Mammary epithelial cell (primary cell): ENCODE data around the gene TPD52L1.

Source experiments
- EZH2 ChIP-seq: IDR thresholded peaks from 2 replicates; pipeline ENCODE4 v1.6.1; 2012; ENCODE audit warnings: low read length, inconsistent platforms, borderline replicate concordance
- TF ChIP-seq, protein P1 (sequence below), 2 donors: IDR thresholded peaks in 1 of 2; conservative IDR thresholded peaks in 1 of 2; 2 replicates each; pipeline ENCODE4 v1.5.1; 2011 to 2012; ENCODE audit warnings: inconsistent platforms in 2 of 2, low read length in 2 of 2, mild to moderate bottlenecking in 2 of 2, control low read depth in 1 of 2, low read depth in 1 of 2; ENCODE audit not compliant: insufficient read depth in 1 of 2; ENCODE audit errors: extremely low read depth in 1 of 2

DNA sequence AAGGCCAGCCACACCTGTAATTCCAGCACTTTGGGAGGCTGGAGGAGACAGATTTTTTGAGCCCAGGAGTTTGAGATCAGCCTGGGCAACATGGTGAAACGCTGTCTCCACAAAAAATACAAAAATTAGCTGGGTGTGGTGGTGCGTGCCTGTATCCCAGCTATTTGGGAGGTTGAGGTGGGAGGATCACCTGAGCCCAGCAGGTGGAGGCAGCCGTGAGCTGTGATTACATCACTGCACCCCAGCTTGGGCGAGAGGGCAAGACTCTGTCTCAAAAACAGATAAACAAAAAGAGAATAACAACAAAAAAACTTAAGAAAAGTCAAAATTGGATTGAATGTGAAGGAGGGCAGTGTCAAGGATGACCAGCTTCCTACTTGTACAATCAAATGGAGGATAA lies 2.9 kb downstream of the TPD52L1 start:
- TF ChIP-seq, protein P1, sequence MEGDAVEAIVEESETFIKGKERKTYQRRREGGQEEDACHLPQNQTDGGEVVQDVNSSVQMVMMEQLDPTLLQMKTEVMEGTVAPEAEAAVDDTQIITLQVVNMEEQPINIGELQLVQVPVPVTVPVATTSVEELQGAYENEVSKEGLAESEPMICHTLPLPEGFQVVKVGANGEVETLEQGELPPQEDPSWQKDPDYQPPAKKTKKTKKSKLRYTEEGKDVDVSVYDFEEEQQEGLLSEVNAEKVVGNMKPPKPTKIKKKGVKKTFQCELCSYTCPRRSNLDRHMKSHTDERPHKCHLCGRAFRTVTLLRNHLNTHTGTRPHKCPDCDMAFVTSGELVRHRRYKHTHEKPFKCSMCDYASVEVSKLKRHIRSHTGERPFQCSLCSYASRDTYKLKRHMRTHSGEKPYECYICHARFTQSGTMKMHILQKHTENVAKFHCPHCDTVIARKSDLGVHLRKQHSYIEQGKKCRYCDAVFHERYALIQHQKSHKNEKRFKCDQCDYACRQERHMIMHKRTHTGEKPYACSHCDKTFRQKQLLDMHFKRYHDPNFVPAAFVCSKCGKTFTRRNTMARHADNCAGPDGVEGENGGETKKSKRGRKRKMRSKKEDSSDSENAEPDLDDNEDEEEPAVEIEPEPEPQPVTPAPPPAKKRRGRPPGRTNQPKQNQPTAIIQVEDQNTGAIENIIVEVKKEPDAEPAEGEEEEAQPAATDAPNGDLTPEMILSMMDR (conservative IDR thresholded peaks at IDR 0.05 in 1 of 2, IDR thresholded peaks at IDR 0.05 in 1 of 2; ENCODE audit: extremely low read depth in 1 of 2, insufficient read depth in 1 of 2, low read depth in 1 of 2, low read length in 2 of 2), result no peak
- no peak for TF ChIP-seq EZH2
